Activated T-cell treated with anti-CD3 and anti-CD28 coated beads for 48 hours (primary cell): ENCODE measurements around the gene FZD7.

Source experiments
- DNase-seq: peaks from one replicate; pipeline ENCODE4 v3.0.0-alpha.2; 2020; ENCODE audit warnings: low read depth

Gene FZD7

GRCh38 chr2:202067589-202067988 lies 33.9 kb downstream of the FZD7 start:
- DNase-seq, result no peak

- no peak for DNase-seq
These were observed 35.8 kb downstream of the FZD7 start for GRCh38 chr2:202069170-202070067.

DNA sequence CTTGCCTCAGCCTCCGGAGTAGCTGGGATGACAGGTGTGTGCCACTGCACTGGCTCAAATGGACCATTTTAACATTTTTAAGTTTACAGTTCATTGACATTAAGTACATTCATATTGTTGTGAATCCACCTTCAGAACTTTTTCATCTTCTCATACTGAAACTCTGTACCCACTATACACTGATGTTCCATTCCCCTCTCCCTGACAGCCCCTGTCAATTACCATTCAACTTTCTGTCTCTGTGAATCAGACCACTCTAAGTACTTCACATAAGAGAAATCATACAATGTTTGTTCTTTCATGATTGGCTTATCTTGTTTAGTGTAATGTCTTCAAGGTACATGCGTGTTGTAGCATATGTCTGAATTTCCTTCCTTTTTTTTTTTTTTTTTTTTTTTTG lies 37.5 kb downstream of the FZD7 start:
- DNase-seq, result no peak

GRCh38 chr2:202072226-202072625 lies 38.6 kb downstream of the FZD7 start:
- no peak for DNase-seq

DNA sequence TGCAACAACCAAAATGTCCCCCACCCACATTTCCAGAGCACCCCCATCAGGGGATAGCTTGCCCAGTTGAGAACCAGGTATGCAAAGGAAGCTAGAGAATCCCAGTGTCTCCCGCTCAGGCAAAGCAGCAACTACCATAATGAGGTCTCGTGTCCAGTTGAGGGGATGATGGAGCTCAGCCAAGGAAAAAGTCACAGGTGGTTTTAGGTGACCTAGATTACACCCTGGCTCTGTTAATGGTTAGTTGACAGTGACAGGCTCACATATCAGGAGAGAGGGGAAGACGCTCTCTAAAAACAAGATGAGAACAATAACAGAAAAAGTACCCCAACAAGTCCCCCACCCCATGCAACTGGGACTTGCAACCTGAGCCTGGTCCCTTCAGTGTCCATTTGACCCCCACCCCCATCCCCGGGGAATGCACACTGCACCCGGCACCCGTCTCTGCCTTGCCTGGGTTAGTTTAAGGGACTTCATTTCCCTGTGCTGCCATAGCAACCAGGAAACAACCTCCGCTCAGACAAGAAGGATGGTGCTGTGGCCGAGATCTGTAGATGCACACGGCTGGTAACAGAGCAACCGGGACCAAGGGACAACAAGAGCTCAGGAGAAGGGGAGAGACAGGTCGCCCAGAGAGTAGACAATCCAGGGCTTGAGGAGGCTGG lies 39.2 kb downstream of the FZD7 start, which contains the start of gene KIAA2012:
KIAA2012 (plus strand) TSS at position 519 of the 665 bp plus-strand sequence. CDS start 373 bp downstream, outside the sequence.
- no peak for DNase-seq

DNA sequence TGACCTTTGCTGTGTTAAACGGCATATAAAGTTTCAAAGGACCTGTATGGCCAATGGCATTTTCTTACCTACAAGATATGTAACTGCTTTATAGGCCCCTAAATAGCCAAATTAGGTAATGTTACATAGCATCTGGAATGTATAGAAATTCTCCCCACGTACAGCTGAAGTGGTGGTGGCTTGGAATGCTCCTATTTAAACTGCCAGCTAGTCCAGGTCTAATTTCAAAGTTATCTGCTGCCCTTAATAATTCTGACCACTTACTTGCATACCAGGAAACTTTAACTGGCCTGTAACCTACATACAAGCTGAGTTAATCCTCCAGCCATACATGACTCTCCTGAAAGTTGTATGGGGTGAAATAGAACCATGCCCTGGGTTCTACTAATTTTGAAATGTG lies 40.7 kb downstream of the FZD7 start:
- DNase-seq, result no peak

DNA sequence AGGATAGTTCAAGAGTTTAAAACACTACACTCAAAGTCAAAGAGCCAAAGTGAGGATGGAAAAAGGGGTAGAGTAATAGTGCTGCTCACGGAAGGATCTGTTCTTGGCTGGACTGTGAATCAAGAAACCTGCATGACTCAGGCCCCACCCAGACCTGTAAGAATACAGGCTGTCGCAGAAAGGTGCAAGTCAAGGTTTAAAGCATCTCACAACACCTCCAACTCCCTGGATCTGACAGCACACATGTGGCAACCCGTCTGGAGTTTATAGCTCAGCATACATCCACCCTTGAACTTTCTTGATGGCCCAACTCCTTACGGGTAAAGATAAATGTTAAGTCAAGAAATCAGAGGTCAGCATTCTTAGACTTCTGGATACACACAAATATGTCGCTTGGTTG lies 45.7 kb downstream of the FZD7 start:
- no peak for DNase-seq

DNA sequence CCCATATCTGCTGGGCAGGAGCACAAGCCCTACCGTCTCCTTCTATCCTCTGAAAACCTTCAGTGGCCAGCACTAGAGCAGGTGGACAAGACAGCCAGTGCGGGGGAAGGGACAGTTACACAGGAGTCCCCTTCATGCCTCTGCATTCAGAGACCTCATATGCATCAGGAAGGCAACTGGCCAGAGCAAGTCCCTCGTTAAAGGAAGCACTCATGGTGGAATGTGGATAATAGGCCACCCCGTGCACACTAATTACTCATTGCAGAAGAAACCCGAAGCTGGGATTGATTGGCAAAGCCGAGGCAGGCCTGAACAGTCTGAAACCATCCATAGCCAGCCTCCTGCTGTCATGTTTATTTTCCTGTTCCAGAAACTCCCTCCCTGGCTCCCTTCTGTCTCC lies 50.6 kb downstream of the FZD7 start:
- DNase-seq, result no peak
